ENCODE measurements around the gene RBM23. TPM values are rescaled to one million over a fixed set of nuclear protein-coding genes. Genes with fewer than 3 reads are reported as not detected.

Gene RBM23
- total and polyA plus RNA-seq, 10 of the 15 experiments (the other 5 are each of a cell fraction or from before 2014, with no cell fraction given) = 54.0 to 72.6 (median 61.3) TPM

DNA sequence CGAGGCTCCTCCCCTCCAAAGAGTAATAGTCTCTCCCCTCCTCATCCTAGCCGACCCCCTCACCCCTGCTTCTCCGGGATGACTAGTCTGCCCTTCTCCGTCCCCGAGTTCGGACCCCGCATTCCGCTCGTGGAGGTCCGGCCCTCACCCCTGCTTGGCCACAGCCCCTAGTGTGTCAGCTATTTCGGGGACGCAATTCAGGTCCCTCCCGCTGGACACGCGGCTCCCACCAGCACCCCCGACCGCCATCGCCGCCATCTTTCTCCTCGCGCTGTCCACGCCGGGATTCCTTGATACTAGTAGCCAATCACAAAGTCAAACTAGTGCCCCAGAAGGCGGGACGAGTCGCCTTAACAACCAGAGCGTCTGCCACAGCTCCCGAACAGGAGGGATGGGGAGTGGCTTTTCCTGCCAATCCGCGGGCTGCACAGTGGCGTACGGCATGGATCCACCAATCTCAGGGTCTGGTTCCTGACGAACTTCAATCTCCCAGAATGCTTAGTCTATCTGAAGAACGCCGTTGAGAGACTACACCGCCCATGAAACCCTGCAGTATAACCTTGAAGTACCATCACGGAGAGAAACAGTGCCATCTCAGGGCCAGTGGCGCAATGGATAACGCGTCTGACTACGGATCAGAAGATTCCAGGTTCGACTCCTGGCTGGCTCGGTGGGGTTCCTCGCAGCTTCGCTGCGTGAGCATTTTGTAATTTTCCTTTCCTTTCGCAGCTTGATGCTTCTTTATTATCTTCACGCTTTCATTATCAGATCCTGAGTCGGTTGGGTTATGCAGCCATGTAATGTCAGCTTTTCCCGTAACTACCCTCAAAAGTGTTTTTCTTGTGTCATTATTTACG, 10.4 kb upstream of the RBM23 start, which contains the start of gene PRMT5 (continued):
- TF ChIP-seq, protein P1, sequence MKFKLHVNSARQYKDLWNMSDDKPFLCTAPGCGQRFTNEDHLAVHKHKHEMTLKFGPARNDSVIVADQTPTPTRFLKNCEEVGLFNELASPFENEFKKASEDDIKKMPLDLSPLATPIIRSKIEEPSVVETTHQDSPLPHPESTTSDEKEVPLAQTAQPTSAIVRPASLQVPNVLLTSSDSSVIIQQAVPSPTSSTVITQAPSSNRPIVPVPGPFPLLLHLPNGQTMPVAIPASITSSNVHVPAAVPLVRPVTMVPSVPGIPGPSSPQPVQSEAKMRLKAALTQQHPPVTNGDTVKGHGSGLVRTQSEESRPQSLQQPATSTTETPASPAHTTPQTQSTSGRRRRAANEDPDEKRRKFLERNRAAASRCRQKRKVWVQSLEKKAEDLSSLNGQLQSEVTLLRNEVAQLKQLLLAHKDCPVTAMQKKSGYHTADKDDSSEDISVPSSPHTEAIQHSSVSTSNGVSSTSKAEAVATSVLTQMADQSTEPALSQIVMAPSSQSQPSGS (IDR thresholded peaks at IDR 0.05; ENCODE audit: low read length) = 0 out of 2 replicates have a peak, but pooled peaks have one; percentile 39
- peak; percentile 88 for TF ChIP-seq NBN (IDR thresholded peaks at IDR 0.05)
- peak; percentile 69 to 84; a peak in 3 of 4 replicates for TF ChIP-seq IKZF2 (IDR thresholded peaks at IDR 0.05)
- TF ChIP-seq NR2F1 (conservative IDR thresholded peaks at IDR 0.05) = no peak
- TF ChIP-seq TBL1XR1 (IDR thresholded peaks at IDR 0.05; ENCODE audit: low read depth, low read length) = peak; percentile 88
- peak; percentile 91 for TF ChIP-seq POLR2AphosphoS5 (IDR thresholded peaks at IDR 0.05; ENCODE audit: low read length)
- peak; percentile 68; the same call in 1 of the 2 replicates for TF ChIP-seq RB1 (IDR thresholded peaks at IDR 0.05; ENCODE audit: borderline replicate concordance)
- TF ChIP-seq NFYB (IDR thresholded peaks at IDR 0.05; ENCODE audit: insufficient read depth, low read depth, low read length) = peak; percentile 86
- TF ChIP-seq MTA2 (IDR thresholded peaks at IDR 0.05; ENCODE audit: low read depth) = no peak
- peak; percentile 90 for TF ChIP-seq SIN3A (IDR thresholded peaks at IDR 0.05; ENCODE audit: low read depth, low read length)
- TF ChIP-seq ETV6 (conservative IDR thresholded peaks at IDR 0.05 in 1 of 2, IDR thresholded peaks at IDR 0.05 in 1 of 2; ENCODE audit: borderline replicate concordance in 1 of 2, low read depth in 1 of 2) = no peak
- TF ChIP-seq RELA (IDR thresholded peaks at IDR 0.05; ENCODE audit: borderline replicate concordance, partially characterized antibody) = peak; percentile 1
- TF ChIP-seq PAX5 (IDR thresholded peaks at IDR 0.05; ENCODE audit: borderline replicate concordance, low read depth, low read length) = no peak
- TF ChIP-seq NFIC (IDR thresholded peaks at IDR 0.05; ENCODE audit: low read depth, low read length) = peak; percentile 75; the same call in 1 of the 2 replicates
- TF ChIP-seq KLF5 (IDR thresholded peaks at IDR 0.05; ENCODE audit: partially characterized antibody) = peak; percentile 39
- TF ChIP-seq BHLHE40 (IDR thresholded peaks at IDR 0.05; ENCODE audit: borderline replicate concordance in 1 of 2, low read depth in 2 of 2, low read length in 1 of 2) = peak in 1 of 2 experiments; percentile 26; a peak in 1 of 4 replicates
- peak; percentile 90 for TF ChIP-seq SMARCA5 (IDR thresholded peaks at IDR 0.05)
- TF ChIP-seq PML (IDR thresholded peaks at IDR 0.05; ENCODE audit: low read length) = peak; percentile 67
- TF ChIP-seq PAX8 (IDR thresholded peaks at IDR 0.05) = no peak
- TF ChIP-seq IRF3 (IDR thresholded peaks at IDR 0.05) = peak; percentile 69; the same call in 1 of the 2 replicates
- peak; percentile 55; the same call in 1 of the 2 replicates for TF ChIP-seq BACH1 (IDR thresholded peaks at IDR 0.05; ENCODE audit: borderline replicate concordance)
- TF ChIP-seq RFX5 (IDR thresholded peaks at IDR 0.05; ENCODE audit: low read depth, low read length) = peak; percentile 85
- peak; percentile 86; the same call in 1 of the 2 replicates for TF ChIP-seq RCOR1 (conservative IDR thresholded peaks at IDR 0.05; ENCODE audit: low read depth, low read length)
- peak; percentile 56; the same call in 1 of the 2 replicates for TF ChIP-seq IRF4 (IDR thresholded peaks at IDR 0.05; ENCODE audit: low read depth, low read length)
- no peak for TF ChIP-seq SMAD1 (IDR thresholded peaks at IDR 0.05; ENCODE audit: low read depth, partially characterized antibody)
- no peak for TF ChIP-seq JUND (IDR thresholded peaks at IDR 0.05; ENCODE audit: low read depth, low read length)
- TF ChIP-seq ZNF207 (IDR thresholded peaks at IDR 0.05; ENCODE audit: borderline replicate concordance) = peak; percentile 90

Data from GM12878 (cell line).